HG02938 (cell line): ENCODE results near the gene PPP4R3B.
"Not testable (repeated sequence)": the region's sequence is repeated elsewhere in the genome, so short reads cannot be mapped to it uniquely, and the experiment has no call there.

Experiments used
- ATAC-seq: cut with Tn5 transposase; IDR thresholded peaks from one replicate; pipeline ENCODE4 v1.9.1; 2021; ENCODE audit warnings: mild to moderate bottlenecking, moderate library complexity; ENCODE audit not compliant: unreplicated experiment

PPP4R3B gene

GRCh38 chr2:55596795-55597194 lies 20.6 kb downstream of the PPP4R3B start:
- ATAC-seq: not testable (repeated sequence)

GRCh38 chr2:55595536-55595935 lies 21.9 kb downstream of the PPP4R3B start:
- ATAC-seq: no peak

- no peak for ATAC-seq
Measured at GRCh38 chr2:55592130-55592529, 25.3 kb downstream of the PPP4R3B start.

GRCh38 chr2:55590810-55591440 lies 26.5 kb downstream of the PPP4R3B start:
- peak; percentile 91 for ATAC-seq

- ATAC-seq: no peak
Measured at GRCh38 chr2:55585451-55586080, 31.9 kb downstream of the PPP4R3B start.

GRCh38 chr2:55581874-55582547 lies 35.4 kb downstream of the PPP4R3B start:
- no peak for ATAC-seq

GRCh38 chr2:55581435-55581834 lies 36.0 kb downstream of the PPP4R3B start:
- ATAC-seq: no peak

- not testable (repeated sequence) for ATAC-seq
Measured at GRCh38 chr2:55569002-55569401, 48.4 kb downstream of the PPP4R3B start.

- no peak for ATAC-seq
Measured at GRCh38 chr2:55567298-55567697, 50.1 kb downstream of the PPP4R3B start.

- no peak for ATAC-seq
Measured at GRCh38 chr2:55565613-55566012, 51.8 kb downstream of the PPP4R3B start.

GRCh38 chr2:55560855-55561254 lies 56.6 kb downstream of the PPP4R3B start:
- no peak for ATAC-seq

- ATAC-seq: no peak
Measured at GRCh38 chr2:55556809-55557208, 60.6 kb downstream of the PPP4R3B start.

GRCh38 chr2:55555977-55556376 lies 61.4 kb downstream of the PPP4R3B start:
- ATAC-seq: no peak

GRCh38 chr2:55553321-55553720 lies 64.1 kb downstream of the PPP4R3B start:
- no peak for ATAC-seq

GRCh38 chr2:55550368-55551102 lies 66.9 kb downstream of the PPP4R3B start:
- no peak for ATAC-seq

- not testable (repeated sequence) for ATAC-seq
Measured at GRCh38 chr2:55547679-55548078, 69.7 kb downstream of the PPP4R3B start.

- ATAC-seq: no peak
Measured at GRCh38 chr2:55547001-55547400, 70.4 kb downstream of the PPP4R3B start.

GRCh38 chr2:55530539-55531081 lies 86.8 kb downstream of the PPP4R3B start:
- ATAC-seq: no peak

GRCh38 chr2:55526174-55526573 lies 91.2 kb downstream of the PPP4R3B start:
- no peak for ATAC-seq

GRCh38 chr2:55524884-55525437 lies 92.5 kb downstream of the PPP4R3B start:
- ATAC-seq: no peak
